COLO668 (cell line): ENCODE data around the gene LINC00632.
"Not testable (repeated sequence)": the region's sequence is repeated elsewhere in the genome, so short reads cannot be mapped to it uniquely, and the experiment has no call there.

ENCODE experiments used
- DNase-seq: peaks from one replicate; lab custom pipeline; 2025; ENCODE audit not compliant: unreplicated experiment; lab: John Stamatoyannopoulos, UW

LINC00632 gene

DNA sequence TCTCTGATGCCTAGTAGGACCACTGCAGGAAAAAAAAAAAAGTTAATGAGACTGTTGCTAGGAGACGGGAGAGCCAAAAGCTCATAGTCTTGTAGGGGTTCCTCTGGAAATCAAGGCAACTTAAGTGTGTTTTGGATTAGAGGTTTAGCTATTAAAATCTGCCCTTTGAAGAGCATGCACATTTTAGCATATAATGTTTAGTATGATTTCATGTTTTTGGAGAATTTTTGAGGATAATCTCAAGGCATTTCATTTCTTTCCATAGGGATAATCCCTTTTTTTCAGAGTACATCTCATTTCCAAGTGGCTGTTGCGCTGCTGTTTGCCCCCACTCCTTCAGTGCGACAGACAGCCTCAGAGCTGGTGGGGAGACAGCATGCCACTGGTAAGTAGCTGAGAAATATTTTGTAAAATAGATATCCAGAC lies at the start of gene LINC00632:
Gene LINC00632 (plus strand): TSS at position 339 of the 426 bp plus-strand sequence.
- DNase-seq, result no peak

DNA sequence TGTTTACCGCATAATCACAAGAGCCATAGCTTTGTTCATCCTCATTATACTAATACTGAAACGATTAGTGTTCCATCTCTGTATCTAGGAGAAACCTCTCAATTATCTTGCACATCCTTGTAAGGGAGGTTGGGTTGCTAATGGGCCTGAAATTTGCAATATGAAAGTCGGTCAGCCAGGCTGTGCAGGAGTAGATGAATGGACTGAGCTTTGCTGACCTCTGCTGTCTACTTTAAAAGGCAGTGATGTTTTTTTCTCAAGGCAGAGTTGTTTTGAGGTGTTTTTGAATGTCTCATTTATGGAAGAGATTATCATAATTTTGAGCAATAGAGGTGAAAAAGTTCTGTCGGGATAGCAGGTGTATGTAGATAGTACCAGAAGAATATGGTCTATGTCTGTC lies 47.9 kb upstream of the LINC00632 start:
- no peak for DNase-seq

DNA sequence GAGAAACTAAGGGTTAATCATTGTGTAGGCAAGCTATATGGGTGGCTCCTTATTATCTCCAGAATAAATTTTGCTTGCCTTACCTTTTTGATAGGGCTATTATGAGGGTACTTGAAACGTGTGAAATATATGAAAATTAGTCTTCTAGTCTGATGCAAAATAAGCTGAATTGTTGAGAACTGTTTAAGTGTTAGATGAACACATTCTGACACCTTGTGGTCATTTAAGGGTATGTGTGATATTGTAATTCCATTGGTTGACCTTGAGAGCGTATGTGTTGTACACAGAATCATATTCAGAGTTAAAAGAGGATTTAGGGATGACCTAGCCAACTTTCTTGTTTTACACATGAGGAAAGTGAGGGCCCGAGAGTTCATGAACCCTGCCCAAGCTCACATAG lies 44.6 kb upstream of the LINC00632 start:
- DNase-seq, result no peak

DNA sequence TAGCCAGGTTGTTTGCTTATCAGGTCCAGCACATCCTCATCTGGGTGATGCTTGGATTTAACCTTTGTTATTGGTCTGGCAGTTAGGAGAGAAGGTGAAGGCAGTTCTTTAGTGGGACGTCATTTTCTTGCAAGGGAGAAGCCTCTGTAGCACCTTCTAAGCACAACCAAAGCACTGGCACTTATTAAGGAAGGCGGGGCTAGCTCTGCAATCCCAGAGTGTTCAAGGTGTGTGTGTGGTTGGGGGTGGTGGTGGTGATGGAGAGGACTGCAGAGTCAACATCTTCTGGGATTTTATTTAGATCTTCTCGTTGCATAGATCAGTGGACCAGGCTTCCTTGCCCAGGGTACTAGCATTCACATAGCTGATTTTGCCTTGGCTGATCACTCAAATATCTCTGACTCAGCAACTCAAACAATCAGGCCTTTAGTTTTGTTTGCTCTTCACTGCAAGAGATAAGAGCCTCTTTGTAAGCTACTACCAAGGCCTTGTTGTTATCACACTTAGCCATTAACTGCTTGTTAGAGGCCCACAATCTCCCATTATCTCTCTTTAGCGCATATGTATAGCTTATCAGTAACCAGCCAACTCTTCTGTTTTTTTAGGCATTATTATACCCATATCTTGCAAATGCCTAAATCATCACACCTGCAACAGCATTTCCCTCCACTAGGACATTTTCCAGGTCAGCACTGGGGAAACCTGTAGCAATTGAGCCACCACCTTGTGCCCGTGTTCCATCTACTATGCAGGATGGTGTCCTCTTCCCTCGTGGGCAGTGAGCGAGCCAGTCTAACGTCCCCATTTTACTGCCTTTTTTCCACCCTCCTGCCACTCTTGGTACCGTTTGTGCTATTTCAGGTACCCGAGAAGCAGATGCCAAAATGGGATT lies 36.5 kb upstream of the LINC00632 start:
- DNase-seq, result no peak

DNA sequence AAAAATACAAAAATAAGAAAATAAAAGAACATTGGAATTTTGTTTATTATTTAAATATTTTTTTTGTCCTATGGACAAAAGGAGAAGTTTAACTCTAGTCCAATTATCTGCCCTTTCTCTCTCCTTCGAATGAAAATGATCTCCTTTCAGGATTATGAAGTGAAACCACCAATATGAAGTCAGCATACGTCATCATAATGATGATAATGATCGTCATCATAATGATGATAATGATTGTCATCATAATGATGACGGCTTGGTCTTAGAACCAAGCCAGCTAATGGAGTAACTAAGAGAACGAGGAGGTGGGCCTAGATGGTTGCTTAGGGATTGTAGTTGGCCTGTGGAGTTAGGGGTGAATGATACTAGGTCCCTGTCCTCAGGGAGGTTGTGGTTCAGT lies 21.9 kb upstream of the LINC00632 start:
- DNase-seq, result no peak

DNA sequence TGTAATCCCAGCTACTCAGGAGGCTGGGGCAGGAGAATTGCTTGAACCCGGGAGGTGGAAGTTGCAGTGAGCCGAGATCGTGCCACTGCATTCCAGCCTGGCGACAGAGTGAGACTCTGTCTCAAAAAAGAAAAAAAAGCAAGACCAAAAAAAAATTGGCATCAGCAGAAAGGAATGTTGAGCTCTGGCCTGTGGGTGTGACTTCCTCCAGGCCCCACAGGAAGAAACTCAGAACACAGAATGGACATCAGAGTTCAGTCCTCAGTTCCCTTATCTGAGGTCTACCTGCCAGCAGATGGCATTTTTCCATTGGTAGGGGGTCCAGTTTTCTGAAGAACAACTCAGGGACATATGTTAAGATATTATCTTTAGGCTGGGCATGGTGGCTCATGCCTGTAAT lies 18.0 kb upstream of the LINC00632 start:
- not testable (repeated sequence) for DNase-seq

DNA sequence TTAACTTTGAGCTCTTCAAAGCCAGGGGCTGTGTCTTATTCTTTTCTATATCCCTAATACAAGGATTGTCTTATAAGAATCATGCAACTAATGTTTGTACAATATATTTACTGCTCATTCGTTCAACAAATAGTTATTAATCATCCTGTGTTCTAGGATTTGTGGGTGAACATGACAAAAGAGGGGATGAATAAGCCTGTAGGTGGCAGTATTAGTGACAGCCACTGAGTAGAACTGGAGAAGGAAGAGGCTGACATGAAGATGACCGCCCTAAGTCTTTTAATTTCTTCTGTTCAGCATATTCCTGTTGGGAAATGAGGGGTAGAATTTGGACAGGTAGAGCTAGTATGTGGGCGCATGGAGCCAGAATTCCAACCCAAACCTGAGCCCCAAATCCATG lies 11.9 kb upstream of the LINC00632 start:
- no peak for DNase-seq

DNA sequence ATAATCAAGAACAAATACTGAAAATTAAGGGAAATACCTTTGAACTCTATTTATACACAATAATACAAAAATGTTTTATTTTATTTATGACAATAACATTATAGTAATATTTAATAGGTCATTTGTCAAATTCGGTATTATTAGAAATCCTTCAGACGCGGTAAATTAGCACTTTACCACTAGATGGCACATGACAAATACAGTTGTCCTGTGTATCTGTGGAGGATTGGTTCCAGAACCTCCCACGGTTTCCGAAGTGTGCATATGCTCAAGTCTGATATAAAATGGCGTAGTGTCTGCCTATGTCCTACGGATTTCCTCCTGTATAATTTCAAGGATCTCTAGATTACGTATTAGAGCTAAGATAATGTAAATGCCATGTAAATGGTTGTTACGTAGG lies 8.1 kb upstream of the LINC00632 start:
- DNase-seq, result no peak

DNA sequence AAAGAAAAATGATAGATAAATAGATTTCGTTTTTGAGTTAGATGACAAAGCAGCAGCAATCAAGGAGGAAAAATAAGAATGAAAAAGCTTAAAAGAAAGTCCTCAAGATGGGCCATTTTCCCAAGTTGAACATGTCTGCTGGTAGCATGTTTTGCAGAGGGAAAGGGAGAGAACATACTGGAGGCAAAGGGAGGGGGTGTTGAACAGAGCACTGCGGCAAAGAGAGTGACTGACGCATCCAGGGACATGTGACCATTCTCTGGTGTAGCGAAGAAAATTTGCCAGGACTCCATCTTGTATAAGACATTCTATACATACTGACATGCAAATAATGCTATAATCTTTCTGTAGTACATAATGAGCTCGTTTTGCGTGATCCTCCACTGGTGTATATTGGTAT lies 1.2 kb downstream of the LINC00632 start:
- DNase-seq, result no peak

DNA sequence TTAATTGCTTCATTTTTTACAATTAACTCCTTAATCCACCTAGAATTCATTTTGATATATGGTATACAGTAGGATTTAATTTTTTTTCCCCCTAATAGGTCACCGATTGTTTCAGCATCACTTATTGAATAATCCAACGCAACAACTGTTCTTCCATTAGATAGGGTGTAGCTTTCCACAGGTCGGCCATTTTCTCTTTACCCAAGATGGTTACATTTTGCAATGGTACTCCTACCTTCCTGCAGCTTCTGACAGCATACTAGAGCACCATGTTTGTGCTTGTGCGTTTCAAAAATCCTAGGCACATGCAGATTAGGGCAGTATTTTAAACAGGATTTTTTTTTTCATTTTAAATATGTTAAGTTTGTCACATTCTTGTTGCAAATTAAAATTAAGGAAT lies 2.3 kb downstream of the LINC00632 start:
- DNase-seq, result no peak

DNA sequence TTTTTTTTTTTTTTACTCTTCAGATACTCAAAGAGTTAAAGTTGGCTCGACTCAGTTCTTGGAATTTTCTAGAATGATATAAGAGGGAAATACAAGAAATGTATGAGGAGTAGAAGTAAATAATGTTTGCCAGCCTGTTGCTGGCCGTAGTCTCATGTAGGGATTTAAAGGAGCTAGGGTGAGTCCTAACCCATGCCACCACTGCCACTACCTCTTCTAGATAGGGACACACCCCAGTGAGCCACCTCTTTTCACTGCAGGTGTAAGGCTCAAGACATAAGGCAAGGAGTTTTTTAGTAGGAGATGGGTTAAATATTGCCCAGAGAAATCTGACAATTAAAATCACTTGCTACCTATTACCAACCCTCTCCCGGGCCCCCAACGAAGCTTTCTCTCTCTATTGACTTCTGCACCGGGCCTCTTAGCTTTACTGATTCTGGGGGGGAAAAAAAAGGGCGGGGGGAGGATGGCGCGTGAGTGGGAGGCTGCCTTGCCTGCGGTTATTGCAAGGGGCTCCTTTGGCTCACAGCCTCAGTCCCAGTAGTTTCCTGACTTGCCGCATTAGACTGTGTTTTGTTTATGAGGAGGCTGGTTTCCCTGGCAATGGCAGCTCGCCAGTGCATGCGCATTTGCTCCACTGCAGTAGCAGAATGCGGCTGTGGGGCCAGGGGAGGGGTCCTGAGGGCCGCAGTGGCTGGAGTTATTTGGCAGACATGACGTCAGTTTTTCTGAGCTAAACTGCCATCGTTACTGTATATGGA lies 3.0 kb downstream of the LINC00632 start:
- DNase-seq, result no peak

DNA sequence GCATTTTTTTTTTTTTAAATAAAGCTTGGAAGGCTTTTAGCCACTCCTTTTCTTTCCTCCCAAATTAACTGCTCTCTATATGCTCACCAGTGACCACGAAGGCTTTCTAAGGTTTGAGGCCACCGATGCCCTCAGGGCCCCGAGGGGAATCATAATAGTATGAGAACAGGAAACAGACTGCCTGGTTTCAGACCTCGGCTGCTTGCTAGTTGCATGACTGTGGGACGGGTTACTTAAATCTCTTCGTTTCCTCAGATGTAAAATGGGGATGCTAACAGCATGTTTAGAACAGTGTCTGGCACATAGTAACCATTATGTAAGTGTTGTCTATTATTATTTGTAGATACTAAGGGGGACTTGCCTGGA lies 3.6 kb downstream of the LINC00632 start:
- no peak for DNase-seq

DNA sequence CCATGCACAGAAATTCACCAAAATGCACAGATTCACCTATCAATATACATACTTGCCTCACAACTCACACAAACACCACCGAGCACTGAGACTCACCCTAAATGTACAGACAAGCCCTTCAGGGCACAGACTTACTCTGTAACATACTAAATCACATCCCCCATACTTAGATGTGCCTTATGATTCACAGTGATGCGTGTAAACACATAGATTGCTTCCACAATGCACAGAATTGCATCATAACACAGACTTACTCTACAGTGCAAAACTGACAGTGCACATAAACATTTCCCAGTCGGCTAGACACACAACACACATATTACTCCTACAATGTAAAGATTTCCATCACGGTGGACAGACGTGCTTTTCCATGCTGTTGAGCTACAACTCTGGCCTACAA lies 6.2 kb downstream of the LINC00632 start:
- no peak for DNase-seq

DNA sequence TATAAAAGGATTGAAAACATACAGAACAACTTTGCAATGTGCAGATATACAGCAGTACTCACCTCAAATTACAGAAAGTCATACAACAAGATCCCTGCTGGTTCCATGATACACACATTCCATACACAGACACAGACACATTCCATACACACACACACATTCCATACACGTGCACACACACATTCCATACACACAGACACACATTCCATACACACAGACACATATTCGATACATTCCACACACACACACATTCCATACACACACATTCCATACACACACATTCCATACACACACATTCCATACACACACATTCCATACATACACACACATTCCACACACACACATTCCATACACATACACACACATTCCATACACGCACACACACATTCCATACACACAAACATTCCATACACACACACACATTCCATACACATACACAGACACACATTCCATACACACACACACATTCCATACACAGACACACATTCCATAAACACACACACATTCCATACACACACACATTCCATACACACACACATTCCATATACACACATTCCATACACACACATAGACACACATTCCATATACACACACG lies 13.7 kb downstream of the LINC00632 start:
- no peak for DNase-seq

DNA sequence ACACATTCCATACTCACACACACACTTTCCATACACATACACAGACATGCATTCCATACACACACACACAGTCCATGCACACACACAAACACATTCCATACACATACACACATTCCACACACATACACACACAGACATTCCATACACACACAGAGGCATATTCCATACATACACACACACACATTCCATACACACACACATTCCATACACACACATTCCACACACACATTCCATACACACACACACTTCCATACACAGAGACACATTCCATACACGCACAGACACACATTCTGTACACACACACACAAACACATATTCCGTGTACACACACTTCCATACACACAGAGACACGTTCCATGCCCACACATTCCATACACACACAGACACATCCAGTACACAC lies 14.8 kb downstream of the LINC00632 start:
- no peak for DNase-seq

DNA sequence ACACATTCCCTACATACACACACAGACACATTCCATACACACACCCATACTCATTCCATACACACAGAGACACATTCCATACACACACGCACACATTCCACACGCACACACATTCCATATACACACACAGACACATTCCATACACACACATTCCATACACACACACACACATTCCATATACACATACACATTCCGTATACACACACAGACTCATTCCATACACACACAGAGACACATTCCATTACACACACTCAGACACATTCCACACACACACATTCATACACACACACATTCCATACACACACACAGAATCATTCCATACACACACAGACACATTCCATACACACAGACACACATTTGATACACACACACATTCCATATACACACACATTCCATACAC lies 15.2 kb downstream of the LINC00632 start:
- DNase-seq, result no peak

DNA sequence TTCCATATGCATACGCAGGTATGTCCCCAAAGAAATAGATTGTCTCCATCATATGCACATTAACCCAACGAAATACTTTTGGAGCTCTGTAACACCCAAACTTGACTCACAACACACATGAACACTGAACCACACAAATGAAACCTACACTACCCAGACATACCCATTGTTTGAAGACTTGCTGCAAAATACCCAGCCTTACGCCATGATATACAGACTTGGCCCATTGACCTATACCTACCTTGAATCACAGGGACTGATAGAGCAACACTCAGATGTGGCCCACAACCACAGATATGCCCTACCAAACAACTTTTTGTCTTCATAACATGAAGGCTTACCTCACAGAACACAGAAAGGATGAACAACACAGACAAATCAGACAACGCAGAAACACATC lies 15.9 kb downstream of the LINC00632 start:
- no peak for DNase-seq

DNA sequence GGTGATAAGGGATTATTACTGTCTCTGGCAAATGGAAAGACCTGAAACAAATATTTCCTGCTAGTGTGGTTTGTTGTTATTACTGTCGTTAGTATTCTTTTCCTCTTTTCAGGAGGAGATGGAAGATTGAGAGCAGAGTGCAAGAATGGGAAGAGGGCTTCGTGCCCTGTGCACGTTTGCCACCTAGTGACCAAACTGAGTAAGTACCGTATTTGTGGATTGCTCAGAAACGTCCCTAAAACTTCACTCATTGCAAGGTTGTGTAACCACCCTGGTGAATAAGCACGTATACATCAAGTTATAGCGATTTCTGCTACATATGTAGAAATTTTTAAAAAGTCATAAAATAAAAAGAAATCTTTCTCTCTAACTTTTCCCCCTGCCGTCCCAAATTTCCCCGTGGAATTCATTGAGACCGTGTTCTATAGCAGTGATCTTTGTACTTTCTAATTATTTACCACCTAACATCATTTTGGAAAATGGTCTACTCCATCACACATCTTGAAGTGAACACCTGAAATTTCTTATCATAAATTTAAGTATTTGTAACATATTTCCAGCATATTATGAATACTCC lies 24.3 kb downstream of the LINC00632 start:
- peak; percentile 5 for DNase-seq

DNA sequence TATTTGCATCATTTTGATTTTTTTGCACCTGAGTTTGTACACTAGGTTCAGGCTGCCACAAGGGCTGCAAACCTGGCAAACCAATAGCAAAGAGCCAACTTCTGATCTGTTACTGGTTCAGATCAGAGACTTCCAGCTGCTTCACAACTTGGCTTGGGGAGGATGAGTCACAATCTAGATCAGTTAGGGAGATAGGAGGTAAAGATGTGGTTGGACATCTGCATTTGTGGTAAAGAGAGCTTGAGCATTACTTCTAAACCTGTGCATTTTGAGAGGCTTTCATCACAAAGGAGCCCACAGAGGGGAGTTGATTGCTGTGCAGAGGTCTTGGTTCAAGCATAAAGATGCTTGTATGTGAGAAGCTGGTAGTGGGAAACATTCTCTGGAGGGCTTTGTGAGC lies 34.5 kb downstream of the LINC00632 start:
- no peak for DNase-seq

DNA sequence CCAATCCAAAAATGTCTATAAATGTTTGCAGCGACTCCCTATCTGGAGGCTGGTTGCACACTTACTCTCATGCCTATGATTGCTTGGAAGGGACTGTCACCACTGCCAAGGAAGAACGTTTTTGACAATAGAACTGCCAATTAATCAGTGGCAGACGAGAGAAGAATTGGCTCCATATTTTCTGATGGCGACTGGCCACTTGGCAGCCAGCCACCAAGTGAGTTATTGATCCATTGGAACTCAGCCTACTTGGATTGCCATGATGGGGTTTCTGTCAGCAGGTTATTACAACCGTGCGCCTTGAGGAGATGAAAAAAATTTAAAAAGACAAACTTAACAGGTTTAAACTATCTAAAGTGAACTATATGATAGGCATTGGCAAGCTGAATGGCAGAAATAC lies 47.4 kb downstream of the LINC00632 start:
- DNase-seq, result no peak

DNA sequence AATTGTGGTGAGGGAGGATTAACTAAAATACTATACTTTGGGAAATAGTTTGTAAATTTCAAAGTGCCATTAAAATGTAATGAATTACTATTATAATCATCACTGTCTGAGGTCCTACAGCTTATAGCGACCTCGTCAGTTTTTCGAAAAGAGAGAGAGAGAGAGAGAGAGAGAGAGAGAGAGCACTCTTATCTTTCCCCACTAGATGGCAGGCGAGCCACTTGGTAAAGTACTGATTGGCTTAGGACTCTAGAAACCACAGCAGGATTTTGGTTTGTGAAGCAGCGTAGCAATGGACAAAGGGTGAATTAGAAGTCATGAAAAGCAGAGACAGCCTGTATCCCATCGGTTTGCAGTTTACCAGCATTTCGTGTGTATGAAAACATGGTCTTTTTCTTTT lies 52.5 kb downstream of the LINC00632 start:
- DNase-seq, result peak; percentile 2
